Stimulated activated CD8-positive, alpha-beta memory T cell treated with anti-CD3 and anti-CD28 coated beads, Interleukin-12 subunit alpha, Interleukin-12 subunit beta, amount 100 ng/mL, for 1 hour (primary cell): ENCODE results near the gene BICDL1.

ENCODE experiments used
- DNase-seq: peaks from one replicate; pipeline ENCODE4 v3.0.0-alpha.2; 2020; ENCODE audit warnings: low read depth

Gene BICDL1

GRCh38 chr12:120102189-120103043 lies 113.4 kb downstream of the BICDL1 start:
- no peak for DNase-seq

- no peak for DNase-seq
These were observed 114.0 kb downstream of the BICDL1 start for GRCh38 chr12:120103044-120103338.

- no peak for DNase-seq
These were observed 114.3 kb downstream of the BICDL1 start for GRCh38 chr12:120103371-120103770.

- DNase-seq = no peak
These were observed 117.1 kb downstream of the BICDL1 start for GRCh38 chr12:120106151-120106550.

DNA sequence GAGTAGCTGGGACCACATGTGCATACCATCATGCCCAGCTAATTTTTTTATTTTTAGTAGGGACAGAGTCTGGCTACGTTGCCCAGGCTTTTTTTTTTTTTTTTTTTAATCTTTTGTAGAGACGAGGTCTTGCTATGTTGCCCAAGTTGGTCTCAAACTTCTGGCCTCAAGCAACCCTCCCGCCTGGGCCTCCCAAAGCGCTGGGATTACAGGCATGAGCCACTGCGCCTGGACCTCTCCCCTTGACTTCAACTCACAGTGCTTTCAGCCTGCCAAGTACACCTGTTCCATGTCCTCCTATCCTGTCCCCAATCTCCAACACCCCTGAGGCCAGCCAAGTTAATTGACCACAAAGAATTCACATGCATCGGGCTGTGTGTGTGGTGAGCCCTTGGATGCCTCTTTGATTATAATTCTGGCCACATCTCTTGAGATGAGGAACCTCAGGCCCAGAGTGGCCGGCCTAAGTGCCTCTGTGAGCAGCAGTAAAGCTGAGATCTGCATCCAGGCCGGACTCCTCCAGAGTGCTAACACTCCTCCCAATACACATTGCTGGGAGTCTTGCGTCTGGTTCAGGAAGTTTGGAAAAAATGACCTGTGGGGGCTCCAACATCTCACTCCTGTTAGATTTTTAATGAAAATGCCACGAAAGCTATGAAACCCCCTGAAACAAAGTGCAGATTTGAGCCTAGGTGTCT lies 120.7 kb downstream of the BICDL1 start:
- no peak for DNase-seq

- peak; percentile 31 for DNase-seq
These were observed 121.8 kb downstream of the BICDL1 start for GRCh38 chr12:120110550-120111501.

DNA sequence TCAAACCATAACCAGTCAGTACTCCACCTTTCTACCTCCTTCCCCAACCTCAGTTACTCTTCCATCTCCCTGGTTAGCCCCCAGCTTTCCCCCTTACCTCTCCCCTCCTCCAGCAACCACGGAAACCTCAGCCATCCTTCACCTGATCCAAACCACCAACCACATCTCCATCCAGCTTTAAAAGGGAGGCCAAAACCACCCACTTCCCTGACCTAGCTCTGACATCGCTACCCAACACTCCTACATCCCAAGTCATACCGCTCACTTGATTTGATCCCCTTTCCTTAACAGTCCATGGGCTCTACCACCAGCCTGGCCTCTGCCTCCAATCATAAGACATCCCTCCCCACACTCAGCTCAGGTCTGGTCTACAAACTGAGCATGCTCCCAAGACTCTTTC lies 126.0 kb downstream of the BICDL1 start:
- no peak for DNase-seq

DNA sequence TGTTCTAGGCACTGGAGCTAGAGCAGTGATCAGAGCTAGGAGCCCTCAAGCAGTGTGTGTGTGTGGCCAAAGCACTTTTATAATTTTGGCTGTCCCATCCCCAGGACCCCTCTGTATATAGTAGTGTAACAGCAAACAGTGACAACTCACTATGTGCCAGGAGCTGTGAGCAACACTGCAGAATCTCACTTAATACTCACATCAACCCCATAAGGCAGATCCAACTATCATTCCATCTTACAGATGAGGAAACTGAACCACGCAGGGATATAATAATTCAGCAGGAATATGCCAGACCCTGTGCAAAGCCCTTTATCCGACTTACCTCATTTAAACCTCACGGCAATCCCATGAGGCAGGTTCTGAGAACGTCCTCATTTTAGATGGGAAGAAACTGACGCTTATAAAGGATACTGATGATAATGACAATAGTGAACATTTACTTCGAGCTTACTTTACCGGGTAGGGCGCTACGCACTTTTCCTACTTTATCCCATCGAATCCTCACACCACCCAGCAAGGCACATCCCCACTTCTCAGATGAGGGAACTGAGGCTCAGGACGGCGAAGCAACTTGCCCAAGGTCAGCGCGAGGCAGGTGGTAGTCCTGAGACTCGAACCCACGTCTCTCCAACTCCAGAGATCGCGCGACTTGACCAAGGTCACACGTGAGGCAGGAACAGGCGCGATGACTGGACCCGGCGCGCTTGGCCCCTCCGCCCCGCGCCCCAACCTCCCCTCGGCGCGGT lies 126.8 kb downstream of the BICDL1 start:
- no peak for DNase-seq

- DNase-seq = no peak
These were observed 127.4 kb downstream of the BICDL1 start, which contains the start of gene RAB35 for GRCh38 chr12:120116441-120116791. Gene RAB35, minus strand, starts transcription at chr12:120116753. Its CDS starts 103 bp downstream, at chr12:120116650.

DNA sequence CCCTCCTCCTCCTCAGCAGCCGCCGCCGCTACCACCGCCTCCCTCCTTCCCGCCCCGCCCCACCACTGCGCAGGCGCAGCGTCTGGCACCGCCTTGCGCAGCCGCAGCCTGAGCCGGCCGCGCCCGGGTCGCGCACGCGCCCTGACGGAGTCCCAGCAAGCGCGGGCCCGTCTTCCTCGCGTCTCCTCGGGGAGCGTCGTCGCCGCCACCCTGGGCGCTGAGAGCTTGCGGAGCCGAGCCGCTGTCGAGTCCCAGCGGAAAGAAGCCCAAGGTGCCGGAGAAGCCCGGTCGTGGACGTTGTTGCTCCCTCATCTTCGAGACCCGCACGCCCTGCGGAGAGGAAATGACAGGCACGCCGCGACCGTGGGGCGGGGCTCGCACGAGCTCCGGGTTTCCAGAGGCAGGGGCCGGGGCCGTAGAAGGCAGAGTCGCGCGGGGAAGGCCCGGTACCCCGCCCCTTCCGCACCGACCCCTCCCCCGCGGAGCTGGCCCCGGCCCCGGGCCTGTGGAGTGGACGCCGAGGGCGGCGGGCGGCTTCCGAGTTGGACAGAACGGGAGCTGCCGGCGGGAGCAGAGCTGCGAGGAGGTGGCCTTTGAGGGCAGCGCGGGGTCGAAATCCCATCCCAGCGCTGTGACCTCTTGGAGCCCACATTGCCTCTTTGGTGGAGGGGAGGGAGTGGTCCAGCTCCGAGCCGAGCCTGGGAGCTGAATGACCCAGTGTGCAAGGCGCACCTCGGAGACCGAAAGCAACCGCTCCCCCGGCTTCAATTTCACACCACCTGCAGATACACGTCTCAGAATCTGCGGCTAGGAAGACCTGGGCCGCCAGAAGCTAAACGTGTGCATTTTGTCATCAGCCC lies 128.0 kb downstream of the BICDL1 start:
- DNase-seq = peak; percentile 96

GRCh38 chr12:120117961-120118320 lies 128.9 kb downstream of the BICDL1 start:
- no peak for DNase-seq

GRCh38 chr12:120118321-120119061 lies 129.5 kb downstream of the BICDL1 start:
- no peak for DNase-seq

- no peak for DNase-seq
These were observed 130.4 kb downstream of the BICDL1 start for GRCh38 chr12:120119271-120119973.

GRCh38 chr12:120121343-120121742 lies 132.3 kb downstream of the BICDL1 start:
- no peak for DNase-seq

- DNase-seq = no peak
These were observed 132.8 kb downstream of the BICDL1 start for GRCh38 chr12:120121766-120122293.

DNA sequence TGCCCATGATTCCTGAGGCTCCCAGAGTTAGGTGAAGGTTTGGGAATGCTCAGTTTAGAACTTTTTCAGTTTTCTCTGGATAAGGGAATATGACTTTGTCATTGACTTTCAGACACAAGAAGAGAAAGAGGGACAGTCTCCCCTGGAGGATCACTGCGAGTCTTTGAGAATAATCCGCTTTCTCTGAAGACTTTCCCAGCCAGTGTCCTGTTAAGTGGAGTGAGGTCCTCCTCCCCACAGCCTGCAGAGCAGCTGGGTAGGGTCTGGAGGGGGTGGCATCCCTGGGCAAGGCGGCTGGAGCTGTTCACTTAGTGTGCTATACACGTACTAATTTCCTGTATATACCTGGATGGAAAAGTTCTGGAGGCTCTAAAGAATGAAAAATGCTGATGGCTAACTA lies 136.0 kb downstream of the BICDL1 start:
- DNase-seq = no peak

- DNase-seq = no peak
These were observed 137.0 kb downstream of the BICDL1 start for GRCh38 chr12:120125792-120126634.

DNA sequence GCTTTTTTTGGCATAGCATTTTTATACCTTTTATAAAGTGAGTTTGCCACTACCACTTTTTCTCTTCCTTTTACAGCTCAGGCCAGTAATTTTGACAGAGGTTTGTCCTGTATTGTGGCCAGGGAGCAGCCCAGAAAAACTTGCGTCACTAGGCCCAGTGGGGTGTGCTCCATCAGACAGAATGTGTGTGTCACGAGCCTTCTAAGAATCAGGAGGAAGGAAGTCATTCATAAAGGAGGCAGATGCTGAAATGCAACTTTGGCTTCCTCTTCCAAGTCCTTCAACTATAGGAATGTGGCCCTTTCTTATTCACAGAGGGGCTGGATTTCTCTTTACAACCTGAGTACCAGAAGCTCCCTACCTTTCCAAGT lies 137.6 kb downstream of the BICDL1 start:
- no peak for DNase-seq
